NCI-H146 treated with DMSO at 0.1 percent for 48 hours (cell line): ENCODE data around the gene CHERP.
"Not testable (repeated sequence)": the region's sequence is repeated elsewhere in the genome, so short reads cannot be mapped to it uniquely, and the experiment has no call there.

Experiments
- DNase-seq: peaks from one replicate; lab custom pipeline; 2025; ENCODE audit not compliant: unreplicated experiment; lab: John Stamatoyannopoulos, UW

The CHERP gene

DNA sequence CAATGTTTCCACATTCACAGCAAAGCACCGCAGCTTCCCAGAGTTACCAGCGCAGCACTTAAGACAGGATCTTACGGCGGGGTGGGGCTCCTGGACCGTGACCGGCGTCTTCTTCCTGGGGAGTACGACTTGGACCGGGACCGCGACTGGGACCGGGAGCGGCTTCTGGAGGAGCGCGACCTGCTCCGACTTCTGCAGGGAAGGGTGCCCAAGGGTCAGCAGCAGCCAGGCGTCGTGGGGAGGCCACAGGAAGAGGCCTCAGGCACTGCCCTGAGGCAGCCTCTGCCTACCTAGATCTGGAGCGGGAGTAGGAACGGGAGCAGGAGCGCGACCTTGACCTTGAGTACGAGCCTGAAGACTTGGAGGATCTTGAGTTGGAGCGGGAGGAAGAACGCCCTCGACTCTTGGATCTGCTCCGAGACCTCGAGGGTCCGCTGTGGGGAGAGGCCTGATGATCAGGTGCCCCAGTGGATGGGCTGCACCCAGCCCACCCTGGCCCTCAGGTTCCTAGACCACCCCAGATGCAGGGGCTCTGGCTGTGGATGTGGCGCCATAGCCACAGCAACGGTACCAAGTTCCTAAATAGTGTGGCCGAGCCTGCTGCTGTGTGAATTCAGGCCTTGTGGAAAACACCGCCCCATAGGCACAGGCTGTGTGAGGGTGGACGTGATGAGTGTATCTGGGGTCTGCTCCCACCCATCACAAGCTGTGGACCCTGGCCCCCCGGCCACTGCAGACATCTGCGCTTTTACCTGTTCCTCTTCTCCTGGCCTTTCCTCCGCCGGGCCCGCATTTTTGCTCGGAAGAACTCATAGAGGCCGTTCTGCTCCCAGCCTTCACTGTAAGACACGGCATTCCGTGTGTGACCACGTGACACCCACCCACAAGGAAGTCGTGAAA, 21.9 kb downstream of the CHERP start:
- DNase-seq, result no peak

GRCh38 chr19:16519230-16519687, 23.0 kb downstream of the CHERP start:
- no peak for DNase-seq

DNA sequence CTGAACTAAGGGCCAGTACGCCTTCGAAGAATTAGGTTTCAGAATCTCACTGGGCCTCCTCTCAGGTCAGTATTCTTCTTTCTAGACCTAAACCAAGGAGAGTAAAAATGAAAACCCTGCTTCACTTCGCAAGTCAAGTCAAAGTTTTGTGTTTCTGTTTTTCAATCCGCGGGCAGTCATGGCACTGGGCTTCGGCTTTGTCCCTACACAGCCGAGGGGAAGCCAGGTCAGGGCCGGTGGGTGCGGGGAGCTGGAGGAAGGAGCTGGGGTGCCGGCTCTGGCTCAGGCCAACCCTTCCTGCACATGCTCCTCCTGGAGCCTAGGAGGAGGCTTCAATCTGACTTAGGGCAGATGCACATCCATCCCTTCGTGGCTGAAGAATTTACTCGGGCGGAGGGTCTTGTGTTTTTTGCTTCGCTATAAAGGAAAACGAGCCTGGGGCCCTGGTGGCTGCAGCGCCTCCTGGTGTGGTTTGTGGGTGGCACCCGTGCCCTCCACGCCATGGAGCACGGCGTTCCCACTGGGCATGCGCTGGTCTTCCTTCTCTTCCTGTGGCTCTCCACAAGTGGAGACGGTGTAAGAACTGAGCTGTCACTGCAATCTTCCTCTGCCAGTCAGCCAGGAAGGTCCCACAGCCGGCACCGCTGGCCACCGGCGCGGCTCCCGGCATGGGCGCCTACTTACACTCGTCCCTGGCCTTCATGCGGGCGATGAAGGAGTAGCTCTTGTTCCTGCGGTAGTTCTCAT, 23.6 kb downstream of the CHERP start:
- DNase-seq, result no peak

DNA sequence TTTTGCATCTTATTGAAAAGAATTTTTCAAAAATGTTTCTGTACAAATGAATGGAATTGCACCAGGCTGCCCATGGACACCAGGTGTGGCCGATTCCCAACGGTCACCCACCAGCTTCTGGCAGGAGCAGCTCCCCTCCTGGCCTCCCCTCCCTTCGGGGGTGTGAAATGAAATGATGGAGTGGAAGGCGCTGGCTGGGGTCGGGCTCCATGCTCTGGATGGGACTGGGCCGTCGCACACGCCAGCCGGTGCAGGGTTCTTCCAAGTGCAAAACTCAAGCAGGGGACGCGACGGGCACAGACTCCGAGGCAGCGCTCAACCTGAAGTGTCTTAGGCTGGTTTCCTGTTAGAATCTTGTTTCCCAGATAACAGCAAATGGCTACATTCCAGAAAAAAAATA, 24.2 kb downstream of the CHERP start:
- DNase-seq, result no peak

DNA sequence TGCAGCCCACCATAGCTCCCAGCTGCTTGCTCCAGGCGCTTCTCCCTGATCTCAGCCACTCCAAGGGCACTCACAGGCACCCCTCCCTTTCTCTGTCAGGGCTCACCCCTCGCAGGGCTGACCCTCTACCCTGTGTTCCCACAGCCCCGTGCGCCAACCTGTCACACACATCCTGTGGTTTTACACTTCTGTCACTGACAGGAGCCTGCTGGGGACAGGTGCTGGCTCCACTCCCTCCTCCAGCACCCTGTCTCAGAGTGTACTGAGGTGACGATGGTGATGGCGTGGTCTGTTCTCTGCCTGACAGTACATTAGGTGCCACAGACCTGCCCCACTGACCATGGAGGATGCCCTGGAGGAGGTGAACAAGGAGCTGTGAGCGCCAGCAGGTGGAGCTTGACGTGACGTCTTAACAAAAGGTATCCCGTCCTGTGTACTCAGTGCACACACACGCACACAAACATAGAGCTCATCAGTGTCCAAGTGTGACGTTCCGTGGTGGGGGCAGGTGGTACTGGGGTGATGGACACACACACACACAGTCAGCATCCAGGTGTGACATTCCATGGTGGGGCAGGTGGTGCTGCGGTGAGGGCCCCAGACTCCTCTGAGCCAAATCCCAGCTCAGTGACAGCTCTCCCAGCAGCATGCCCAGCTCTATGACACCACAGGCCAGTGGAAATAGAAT, 25.2 kb downstream of the CHERP start:
- DNase-seq, result no peak

- DNase-seq, result no peak
Measured at GRCh38 chr19:16516381-16516780, 25.9 kb downstream of the CHERP start.

- no peak for DNase-seq
Measured at GRCh38 chr19:16514383-16515019, 27.7 kb downstream of the CHERP start.

DNA sequence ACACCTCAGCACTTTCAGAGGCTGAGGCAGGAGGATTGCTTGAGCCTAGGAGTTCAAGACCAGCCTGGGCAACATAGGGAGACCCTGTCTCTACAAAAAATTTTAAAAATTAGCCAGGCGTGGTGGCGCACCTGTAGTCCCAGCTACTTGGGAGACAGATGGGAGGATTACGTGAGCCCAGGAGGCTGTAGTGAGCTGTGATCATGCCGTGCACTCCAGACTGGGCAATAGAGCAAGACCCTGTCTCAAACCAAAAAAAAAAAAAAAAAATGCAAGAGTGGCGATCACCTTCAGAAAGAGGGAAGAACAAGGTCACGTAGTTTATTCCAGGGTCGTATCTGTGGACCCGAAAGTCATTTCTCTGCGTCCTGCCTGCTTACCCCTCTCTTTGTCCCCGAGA, 29.6 kb downstream of the CHERP start:
- DNase-seq, result not testable (repeated sequence)

GRCh38 chr19:16509141-16510061, 32.8 kb downstream of the CHERP start:
- no peak for DNase-seq

DNA sequence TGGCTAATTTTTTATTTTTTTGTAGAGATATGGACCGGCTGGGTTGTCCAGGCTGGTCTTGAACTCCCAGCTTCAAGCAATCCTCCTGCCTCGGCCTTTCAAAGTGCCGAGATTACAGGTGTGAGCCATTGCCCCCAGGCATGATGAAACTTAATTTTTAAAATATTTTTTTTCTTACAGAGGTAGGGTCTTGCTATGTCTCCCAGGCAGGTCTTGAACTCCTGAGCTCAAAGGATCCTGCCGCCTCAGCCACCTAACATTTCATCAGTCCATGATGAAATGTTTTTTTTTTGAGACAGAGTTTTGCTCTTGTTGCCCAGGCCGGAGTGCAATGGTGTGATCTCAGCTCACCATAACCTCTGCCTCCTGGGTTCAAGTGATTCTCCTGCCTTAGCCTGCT, 33.7 kb downstream of the CHERP start:
- DNase-seq, result no peak

GRCh38 chr19:16506961-16507360, 35.3 kb downstream of the CHERP start:
- no peak for DNase-seq

GRCh38 chr19:16506161-16506560, 36.1 kb downstream of the CHERP start:
- DNase-seq, result not testable (repeated sequence)

- DNase-seq, result no peak
Measured at GRCh38 chr19:16504271-16504670, 38.0 kb downstream of the CHERP start.

DNA sequence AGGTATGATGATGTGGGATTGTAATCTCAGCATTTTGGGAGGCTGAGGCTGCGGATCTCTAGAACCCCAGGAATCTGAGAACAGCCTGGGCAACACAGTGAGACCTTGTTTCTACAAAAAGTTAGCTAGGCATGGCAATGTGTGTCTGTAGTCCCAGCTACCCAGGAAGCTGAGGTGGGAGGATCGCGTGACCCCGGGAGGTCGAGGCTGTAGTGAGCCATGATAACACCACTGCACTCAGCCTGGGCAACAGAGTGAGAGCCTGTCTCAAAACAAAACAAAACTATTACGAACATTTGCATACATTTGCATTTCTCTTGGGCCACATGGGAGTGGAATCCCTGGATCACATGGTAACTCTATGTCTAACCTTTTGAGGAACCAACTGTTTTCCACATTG, 44.4 kb downstream of the CHERP start:
- DNase-seq, result no peak

- no peak for DNase-seq
Measured at GRCh38 chr19:16497042-16497441, 45.2 kb downstream of the CHERP start.

- DNase-seq, result no peak
Measured at GRCh38 chr19:16496613-16496983, 45.6 kb downstream of the CHERP start.

DNA sequence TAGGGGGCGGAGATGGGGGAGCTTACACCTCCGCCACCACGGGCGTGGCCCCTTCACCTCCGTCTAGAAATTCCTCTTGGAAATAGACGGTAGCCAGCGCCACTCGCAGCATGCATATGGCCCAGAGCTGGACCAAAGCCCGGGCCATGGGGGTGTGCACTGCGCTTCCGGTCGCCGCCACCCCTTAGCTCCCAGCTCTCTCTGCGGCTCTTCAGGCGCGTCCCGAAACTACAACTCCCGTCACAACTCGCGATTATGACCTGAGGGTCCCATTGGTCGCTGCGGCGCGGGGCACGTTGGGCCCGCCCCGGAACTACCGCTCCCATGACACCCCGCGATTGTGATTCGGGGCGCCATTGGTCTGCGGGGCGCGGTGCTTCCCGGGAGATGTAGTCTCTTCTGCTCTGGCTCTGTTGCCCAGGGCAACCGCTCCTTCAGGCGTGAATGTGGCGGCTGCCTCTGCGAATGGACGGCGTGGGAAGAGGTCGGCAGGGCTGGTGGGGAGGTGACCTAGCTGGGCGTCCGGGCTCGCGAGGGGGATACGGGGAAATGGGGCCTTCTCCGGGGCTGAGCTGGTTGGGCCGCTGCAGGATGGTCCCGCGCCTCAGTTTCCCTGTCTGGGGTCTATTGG, 46.1 kb downstream of the CHERP start, which contains the start of the genes C19orf44 and CALR3:
Gene C19orf44, plus strand, starts transcription at position 413 of the 631 bp plus-strand sequence. CDS start 4,399 bp downstream, outside the sequence.
Gene CALR3, minus strand, starts transcription at position 186 of the 631 bp plus-strand sequence. Its CDS starts 38 bp downstream, at position 148.
- DNase-seq, result peak; percentile 88

- not testable (repeated sequence) for DNase-seq
Measured at GRCh38 chr19:16486476-16486875, 55.8 kb downstream of the CHERP start.

DNA sequence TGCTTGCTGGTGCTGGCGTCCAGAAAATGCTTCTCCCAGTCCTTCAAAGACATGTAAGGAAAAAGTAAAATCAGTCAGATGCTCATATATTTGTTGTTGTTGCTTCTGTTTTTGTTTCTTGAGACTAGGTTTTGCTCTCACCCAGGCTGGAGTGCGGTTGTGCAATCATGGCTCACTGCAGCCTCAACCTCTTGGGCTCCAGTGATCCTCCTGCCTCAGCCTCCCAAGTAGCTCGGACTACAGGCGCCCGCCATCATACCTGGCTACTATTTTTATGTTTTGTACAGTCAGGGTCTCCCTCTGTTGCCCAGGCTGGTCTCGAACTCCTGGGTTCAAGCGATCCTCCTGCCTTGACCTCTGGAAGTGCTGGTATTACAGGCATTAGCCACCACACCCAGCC, 59.5 kb downstream of the CHERP start:
- no peak for DNase-seq
